ENCODE results near the gene ZMYM3. TPM values are rescaled to one million over a fixed set of nuclear protein-coding genes. Genes with fewer than 3 reads are reported as not detected.

The ZMYM3 gene
- total RNA-seq, 1 donor from 2014 or later, result 50.8 TPM

GRCh38 chrX:71251466-71251973 lies 2.4 kb downstream of the ZMYM3 start:
- H3F3A ChIP-seq (ENCODE audit: low read depth), result peaks cover 9% of the 10 kb centered on the region
- peak overlapping the region; percentile 96 for H3K4me3 ChIP-seq
- H3K4me1 ChIP-seq, result no peaks in the 10 kb centered on the region
- peaks cover 37% of the 10 kb centered on the region for H3K79me2 ChIP-seq (ENCODE audit: low read depth)
- Mint-ChIP-seq H3K4me1 (peaks cover 17% of the 10 kb centered on the region), H3K36me3 (peaks cover 18% of the 10 kb centered on the region), H3K9me3 (peaks cover 4% of the 10 kb centered on the region), H3K27me3 (ENCODE audit: insufficient read depth, low read depth) (peaks cover 3% of the 10 kb centered on the region), H3K4me3 (peak overlapping the region; percentile 96), H3K27ac (no peak overlapping the region)
- no peak overlapping the region for H3K27ac ChIP-seq
- H3K9ac ChIP-seq, result no peak overlapping the region
- no peaks in the 10 kb centered on the region for H3K36me3 ChIP-seq
- H3K9me3 ChIP-seq (ENCODE audit: low read depth), result no peaks in the 10 kb centered on the region
- no peak for TF ChIP-seq CTCF (IDR thresholded peaks at IDR 0.05)
- no peak for TF ChIP-seq EZH2phosphoT487 (IDR thresholded peaks at IDR 0.05)
- no peak for TF ChIP-seq EZH2 (IDR thresholded peaks at IDR 0.05)
- H4K20me1 ChIP-seq (ENCODE audit: low read depth), result peaks cover 16% of the 10 kb centered on the region
- peak overlapping the region; percentile 81 for H3K4me2 ChIP-seq
- no peak for DNase-seq (ENCODE audit: low spot score)
- no peaks in the 10 kb centered on the region for H3K27me3 ChIP-seq
- H2AFZ ChIP-seq (replicated peaks), result no peak overlapping the region

- Mint-ChIP-seq H3K27me3 (ENCODE audit: insufficient read depth, low read depth) (peaks cover 3% of the 10 kb centered on the region), H3K36me3 (peaks cover 20% of the 10 kb centered on the region), H3K4me1 (peaks cover 16% of the 10 kb centered on the region), H3K4me3 (peak overlapping the region; percentile 63), H3K9me3 (peaks cover 4% of the 10 kb centered on the region), H3K27ac (no peak overlapping the region)
- H3F3A ChIP-seq (ENCODE audit: low read depth), result peaks cover 9% of the 10 kb centered on the region
- no peaks in the 10 kb centered on the region for H3K36me3 ChIP-seq
- peaks cover 16% of the 10 kb centered on the region for H4K20me1 ChIP-seq (ENCODE audit: low read depth)
- no peak overlapping the region for H3K9ac ChIP-seq
- no peaks in the 10 kb centered on the region for H3K27me3 ChIP-seq
- H3K4me2 ChIP-seq, result peak overlapping the region; percentile 81
- peaks cover 37% of the 10 kb centered on the region for H3K79me2 ChIP-seq (ENCODE audit: low read depth)
- peak overlapping the region; percentile 96 for H3K4me3 ChIP-seq
- no peak for DNase-seq (ENCODE audit: low spot score)
- H3K4me1 ChIP-seq, result no peaks in the 10 kb centered on the region
- no peak overlapping the region for H2AFZ ChIP-seq (replicated peaks)
- no peaks in the 10 kb centered on the region for H3K9me3 ChIP-seq (ENCODE audit: low read depth)
- H3K27ac ChIP-seq, result no peak overlapping the region
- TF ChIP-seq EZH2 (IDR thresholded peaks at IDR 0.05), result no peak
These were observed 3.1 kb downstream of the ZMYM3 start for GRCh38 chrX:71250841-71251240.

GRCh38 chrX:71245159-71245558 lies 8.8 kb downstream of the ZMYM3 start:
- H3K79me2 ChIP-seq (ENCODE audit: low read depth), result no peaks in the 10 kb centered on the region
- DNase-seq (ENCODE audit: low spot score), result no peak
- H3K9me3 ChIP-seq (ENCODE audit: low read depth), result no peaks in the 10 kb centered on the region
- no peak overlapping the region for H3K27ac Mint-ChIP-seq
- H3K4me1 Mint-ChIP-seq, result peaks cover 2% of the 10 kb centered on the region
- H3K27me3 ChIP-seq, result no peaks in the 10 kb centered on the region
- H3K4me3 ChIP-seq, result no peak overlapping the region
- peaks cover 41% of the 10 kb centered on the region for H3K36me3 Mint-ChIP-seq
- H3K27ac ChIP-seq, result no peak overlapping the region
- peaks cover 4% of the 10 kb centered on the region for H3K27me3 Mint-ChIP-seq (ENCODE audit: insufficient read depth, low read depth)
- no peaks in the 10 kb centered on the region for H3F3A ChIP-seq (ENCODE audit: low read depth)
- peaks cover 13% of the 10 kb centered on the region for H3K9me3 Mint-ChIP-seq
- H4K20me1 ChIP-seq (ENCODE audit: low read depth), result no peaks in the 10 kb centered on the region
- TF ChIP-seq CTCF (IDR thresholded peaks at IDR 0.05) (no peak), EZH2 (IDR thresholded peaks at IDR 0.05) (no peak), EZH2phosphoT487 (IDR thresholded peaks at IDR 0.05) (no peak)
- H3K4me3 Mint-ChIP-seq, result no peak overlapping the region
- no peak overlapping the region for H3K4me2 ChIP-seq
- no peak overlapping the region for H2AFZ ChIP-seq (replicated peaks)
- H3K9ac ChIP-seq, result no peak overlapping the region
- H3K4me1 ChIP-seq, result no peaks in the 10 kb centered on the region
- no peaks in the 10 kb centered on the region for H3K36me3 ChIP-seq

GRCh38 chrX:71244359-71245128 lies 9.4 kb downstream of the ZMYM3 start:
- Histone ChIP-seq H3F3A (ENCODE audit: low read depth) (no peaks in the 10 kb centered on the region), H3K79me2 (ENCODE audit: low read depth) (no peaks in the 10 kb centered on the region), H4K20me1 (ENCODE audit: low read depth) (no peaks in the 10 kb centered on the region), H3K4me2 (no peak overlapping the region), H3K36me3 (no peaks in the 10 kb centered on the region), H3K9ac (no peak overlapping the region), H3K9me3 (ENCODE audit: low read depth) (no peaks in the 10 kb centered on the region), H3K4me3 (no peak overlapping the region), H2AFZ (replicated peaks) (no peak overlapping the region), H3K4me1 (no peaks in the 10 kb centered on the region), H3K27ac (no peak overlapping the region), H3K27me3 (no peaks in the 10 kb centered on the region)
- Mint-ChIP-seq H3K27ac (no peak overlapping the region), H3K27me3 (ENCODE audit: insufficient read depth, low read depth) (peaks cover 4% of the 10 kb centered on the region), H3K36me3 (peaks cover 42% of the 10 kb centered on the region), H3K4me1 (no peaks in the 10 kb centered on the region), H3K4me3 (no peak overlapping the region), H3K9me3 (peaks cover 12% of the 10 kb centered on the region)
- DNase-seq (ENCODE audit: low spot score), result no peak
- TF ChIP-seq EZH2phosphoT487 (IDR thresholded peaks at IDR 0.05) (no peak), CTCF (IDR thresholded peaks at IDR 0.05) (no peak), EZH2 (IDR thresholded peaks at IDR 0.05) (no peak)

Data from neural progenitor cell (in vitro differentiated cells).